IPS-18a (cell line): ENCODE results near the gene KIF25.
"Not testable (repeated sequence)": the region's sequence is repeated elsewhere in the genome, so short reads cannot be mapped to it uniquely, and the experiment has no call there.

Experiments used
- H3K27ac ChIP-seq: one replicate; pipeline ENCODE4 v1.5.1; 2013; ENCODE audit warnings: low read length
- H3K27me3 ChIP-seq: one replicate; pipeline ENCODE4 v1.6.1; 2013; ENCODE audit warnings: mild to moderate bottlenecking, low read length; ENCODE audit not compliant: control insufficient read depth, insufficient read depth
- H3K36me3 ChIP-seq: one replicate; pipeline ENCODE4 v1.6.1; 2013; ENCODE audit warnings: low read depth, low read length; ENCODE audit not compliant: control insufficient read depth
- H3K4me1 ChIP-seq: one replicate; pipeline ENCODE4 v1.6.1; 2013; ENCODE audit warnings: low read depth, low read length; ENCODE audit not compliant: control insufficient read depth
- H3K4me3 ChIP-seq: one replicate; pipeline ENCODE4 v1.5.1; 2013; ENCODE audit warnings: low read length
- H3K9ac ChIP-seq: one replicate; pipeline ENCODE4 v1.6.1; 2013; ENCODE audit warnings: mild to moderate bottlenecking, low read length, moderate library complexity
- H3K9me3 ChIP-seq: one replicate; pipeline ENCODE4 v1.6.1; 2013; ENCODE audit warnings: low read depth, low read length; ENCODE audit not compliant: control insufficient read depth

KIF25 gene

GRCh38 chr6:167976116-167976657 is 21.3 kb upstream of the KIF25 start:
- not testable (repeated sequence) for H3K9me3 ChIP-seq, H3K36me3 ChIP-seq, H3K9ac ChIP-seq, H3K4me3 ChIP-seq, H3K27ac ChIP-seq, H3K27me3 ChIP-seq
- peaks cover 18% of the 10 kb centered on the region for H3K4me1 ChIP-seq

DNA sequence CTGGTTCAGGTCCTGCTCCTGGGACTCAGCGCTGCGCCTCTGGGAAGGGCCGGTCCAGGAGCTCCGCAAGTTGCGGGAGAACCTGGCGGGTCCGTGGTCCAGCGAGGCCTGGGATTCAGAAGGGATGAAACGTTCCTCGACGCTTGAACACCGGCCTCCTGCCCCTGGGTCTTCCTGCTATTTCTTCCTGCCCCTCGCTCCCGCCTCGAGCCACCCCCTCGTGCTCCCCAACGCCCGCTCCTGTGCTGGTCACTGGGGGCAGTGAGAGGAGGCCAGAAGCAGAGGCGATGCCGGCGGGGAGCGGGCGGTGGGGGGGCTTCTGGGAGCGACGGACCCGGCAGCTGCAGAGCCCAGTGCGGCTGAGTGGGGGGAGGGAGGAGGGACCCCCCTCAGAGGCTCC is 20.8 kb upstream of the KIF25 start:
- Histone ChIP-seq H3K9ac (no peak overlapping the region), H3K36me3 (no peaks in the 10 kb centered on the region), H3K9me3 (no peaks in the 10 kb centered on the region), H3K4me3 (no peak overlapping the region), H3K4me1 (peaks cover 18% of the 10 kb centered on the region), H3K27me3 (no peaks in the 10 kb centered on the region), H3K27ac (no peak overlapping the region)

DNA sequence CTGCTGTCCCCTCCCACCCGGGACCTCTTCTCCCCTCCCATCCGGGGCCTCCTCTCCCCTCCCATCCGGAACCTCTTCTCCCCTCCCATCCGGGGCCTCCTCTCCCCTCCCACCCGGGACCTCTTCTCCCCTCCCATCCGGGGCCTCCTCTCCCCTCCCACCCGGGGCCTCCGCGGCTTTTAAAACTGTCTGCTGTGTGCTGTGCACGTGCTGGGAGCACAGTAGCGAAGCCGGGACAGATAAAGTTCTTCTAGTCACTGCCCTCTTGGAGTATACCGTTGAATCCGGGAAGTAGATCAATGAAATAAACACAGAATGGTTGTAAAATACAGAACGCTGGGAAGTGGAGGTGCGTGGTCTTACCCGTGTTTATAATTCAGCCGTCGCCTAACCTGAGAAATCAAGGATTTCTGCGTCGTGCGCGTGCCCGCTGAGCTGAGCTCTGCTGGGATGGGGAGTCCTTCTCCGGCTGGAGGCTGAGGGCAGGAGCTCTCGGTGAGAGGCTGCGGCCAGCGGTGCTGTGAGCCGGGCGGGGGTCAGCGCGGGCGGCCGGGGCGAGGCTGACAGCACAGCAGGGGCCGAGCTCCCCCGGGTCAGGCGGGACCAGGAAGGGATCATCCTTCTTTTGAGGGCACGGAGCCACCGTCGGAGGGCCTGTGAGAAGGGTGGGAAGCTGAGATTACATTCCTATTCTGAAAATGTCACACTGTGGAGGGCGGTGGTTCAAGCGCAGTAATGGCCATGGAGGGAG is 19.6 kb upstream of the KIF25 start:
- Histone ChIP-seq H3K27me3 (no peaks in the 10 kb centered on the region), H3K36me3 (no peaks in the 10 kb centered on the region), H3K4me3 (no peak overlapping the region), H3K27ac (no peak overlapping the region), H3K9me3 (no peaks in the 10 kb centered on the region), H3K9ac (no peak overlapping the region), H3K4me1 (peaks cover 13% of the 10 kb centered on the region)

- Histone ChIP-seq H3K9ac (no peak overlapping the region), H3K4me3 (no peak overlapping the region), H3K27ac (no peak overlapping the region), H3K9me3 (no peaks in the 10 kb centered on the region), H3K36me3 (no peaks in the 10 kb centered on the region), H3K27me3 (no peaks in the 10 kb centered on the region), H3K4me1 (peaks cover 6% of the 10 kb centered on the region)
Measured at GRCh38 chr6:167978607-167979006, 18.9 kb upstream of the KIF25 start.

- Histone ChIP-seq H3K4me1 (no peaks in the 10 kb centered on the region), H3K27me3 (no peaks in the 10 kb centered on the region), H3K9me3 (no peaks in the 10 kb centered on the region), H3K36me3 (no peaks in the 10 kb centered on the region), H3K4me3 (no peak overlapping the region), H3K27ac (no peak overlapping the region), H3K9ac (no peak overlapping the region)
Measured at GRCh38 chr6:167979436-167980139, 17.9 kb upstream of the KIF25 start.

DNA sequence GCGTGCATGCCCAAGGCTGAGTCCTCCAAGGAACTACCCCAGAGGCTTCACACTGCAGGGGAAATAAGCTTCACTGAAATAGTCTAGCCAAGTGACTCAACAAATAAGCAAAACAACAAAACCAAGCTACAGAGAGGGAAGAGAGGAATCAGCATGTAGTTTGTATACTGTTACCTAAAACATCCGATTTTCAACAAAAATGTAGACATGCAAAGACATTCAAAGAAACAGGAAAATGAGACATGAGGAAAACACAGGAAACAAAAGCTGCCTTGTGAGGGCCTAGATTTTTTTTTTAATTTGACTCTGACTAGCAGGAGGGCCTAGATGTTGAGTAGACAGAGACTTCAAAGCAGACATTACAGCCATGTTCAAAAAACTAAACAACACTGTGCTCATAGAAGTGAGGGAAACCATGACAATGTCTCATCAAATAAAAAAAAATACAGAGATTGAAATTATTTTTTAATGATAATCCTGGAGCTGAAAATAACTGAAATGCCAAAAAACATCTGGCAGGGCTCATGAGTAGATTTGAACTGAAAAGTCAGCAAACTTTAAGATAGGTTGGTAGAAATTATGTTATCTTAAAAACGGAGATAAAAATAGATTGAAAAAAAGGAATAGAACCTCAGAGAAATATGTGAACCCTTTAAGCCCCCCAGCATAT is 16.4 kb upstream of the KIF25 start:
- no peak overlapping the region for H3K9ac ChIP-seq
- H3K4me1 ChIP-seq: no peaks in the 10 kb centered on the region
- no peak overlapping the region for H3K4me3 ChIP-seq
- no peak overlapping the region for H3K27ac ChIP-seq
- H3K36me3 ChIP-seq: no peaks in the 10 kb centered on the region
- no peaks in the 10 kb centered on the region for H3K9me3 ChIP-seq
- H3K27me3 ChIP-seq: no peaks in the 10 kb centered on the region

DNA sequence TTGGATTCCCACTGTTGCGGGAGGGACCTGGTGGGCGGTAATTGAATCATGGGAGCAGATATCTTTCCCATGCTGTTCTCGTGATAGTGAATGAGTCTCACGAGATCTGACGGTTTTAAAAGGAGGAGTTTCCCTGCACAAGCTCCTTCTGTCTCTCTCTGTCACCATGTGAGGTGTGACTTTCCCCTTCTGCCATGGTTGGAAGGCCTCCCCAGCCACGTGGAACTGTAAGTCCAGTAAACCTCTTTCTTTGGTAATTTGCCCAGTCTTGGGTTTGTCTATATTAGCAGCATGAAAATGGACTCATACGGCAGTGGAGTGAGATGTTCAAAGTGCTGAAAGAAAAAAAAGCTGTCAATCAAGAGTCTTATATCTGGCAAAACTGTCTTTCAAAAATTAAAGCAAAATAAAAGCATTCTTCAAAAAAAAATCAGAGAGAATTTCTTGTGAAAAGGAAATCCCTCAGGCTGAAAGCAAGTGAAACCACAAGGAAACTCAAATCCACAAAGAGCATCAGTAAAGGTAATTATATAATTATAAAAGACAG is 15.5 kb upstream of the KIF25 start:
- H3K27ac ChIP-seq: no peak overlapping the region
- H3K9ac ChIP-seq: no peak overlapping the region
- no peaks in the 10 kb centered on the region for H3K4me1 ChIP-seq
- no peak overlapping the region for H3K4me3 ChIP-seq
- H3K27me3 ChIP-seq: no peaks in the 10 kb centered on the region
- H3K9me3 ChIP-seq: no peaks in the 10 kb centered on the region
- no peaks in the 10 kb centered on the region for H3K36me3 ChIP-seq

DNA sequence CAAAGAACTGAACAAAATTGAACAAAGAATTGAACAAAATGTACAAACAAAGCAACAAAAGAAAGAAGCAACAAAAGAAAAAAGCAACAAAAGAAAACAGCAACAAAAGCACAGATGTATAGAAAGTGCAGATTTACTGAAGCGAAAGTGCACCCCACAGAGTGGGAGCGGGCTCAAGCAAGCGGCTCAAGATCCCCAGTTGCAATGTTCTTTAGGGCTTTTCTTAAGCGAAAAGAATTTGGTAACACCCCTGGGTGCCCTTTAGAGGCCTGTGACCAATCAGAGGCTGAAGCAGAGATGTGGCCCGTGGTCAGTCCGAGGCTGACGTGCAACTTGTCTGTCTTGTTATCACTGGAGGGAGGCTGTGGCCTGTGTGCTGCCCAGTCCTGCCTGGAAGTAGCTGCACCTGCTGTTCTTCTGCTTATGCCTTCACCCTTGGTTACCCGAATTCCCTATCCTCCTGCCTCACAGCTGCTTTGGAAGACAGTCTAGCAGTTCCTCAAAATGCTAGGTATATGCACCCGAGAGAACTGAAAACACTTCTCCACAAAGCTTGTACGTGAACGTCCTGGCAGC is 13.2 kb upstream of the KIF25 start:
- no peaks in the 10 kb centered on the region for H3K4me1 ChIP-seq
- no peak overlapping the region for H3K4me3 ChIP-seq
- no peaks in the 10 kb centered on the region for H3K9me3 ChIP-seq
- H3K36me3 ChIP-seq: no peaks in the 10 kb centered on the region
- no peak overlapping the region for H3K9ac ChIP-seq
- no peaks in the 10 kb centered on the region for H3K27me3 ChIP-seq
- no peak overlapping the region for H3K27ac ChIP-seq

DNA sequence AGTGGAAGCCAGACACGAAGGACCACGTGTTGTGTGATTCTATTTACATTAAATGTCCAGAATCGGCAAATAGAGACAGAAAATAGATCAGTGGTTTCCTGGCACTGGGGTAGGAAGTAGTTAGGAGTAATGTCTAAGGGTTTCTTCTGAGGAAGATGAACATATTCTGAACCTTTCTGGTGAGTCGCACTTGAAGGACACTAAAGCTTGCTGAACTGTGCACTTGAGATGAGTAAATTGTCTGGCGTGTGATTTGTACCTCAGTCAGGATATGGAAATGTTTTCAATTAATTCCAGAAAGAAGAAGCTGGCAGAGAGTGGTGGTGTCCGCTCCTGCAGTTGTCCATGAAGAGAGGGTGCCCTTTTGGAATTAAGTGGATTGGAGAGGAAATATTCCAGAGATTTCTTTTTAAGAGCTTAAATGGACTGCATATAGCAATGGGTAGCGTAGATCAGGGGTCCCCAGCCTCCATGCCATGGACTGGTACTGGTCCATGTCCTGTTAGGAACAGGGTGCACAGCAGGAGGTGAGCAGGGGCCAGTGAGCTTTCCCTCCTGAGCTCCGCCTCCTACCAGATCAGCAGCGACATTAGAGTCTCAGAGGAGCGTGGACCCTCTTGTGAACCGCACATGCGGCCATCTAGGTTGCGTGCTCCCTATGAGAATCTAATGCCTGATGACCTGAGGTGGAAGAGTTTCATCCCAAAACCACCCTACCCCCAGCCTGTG is 12.4 kb upstream of the KIF25 start:
- H3K9me3 ChIP-seq: no peaks in the 10 kb centered on the region
- H3K36me3 ChIP-seq: no peaks in the 10 kb centered on the region
- H3K27me3 ChIP-seq: no peaks in the 10 kb centered on the region
- no peak overlapping the region for H3K27ac ChIP-seq
- no peak overlapping the region for H3K9ac ChIP-seq
- H3K4me1 ChIP-seq: no peaks in the 10 kb centered on the region
- no peak overlapping the region for H3K4me3 ChIP-seq

- H3K4me1 ChIP-seq: no peaks in the 10 kb centered on the region
- no peak overlapping the region for H3K27ac ChIP-seq
- H3K4me3 ChIP-seq: no peak overlapping the region
- no peaks in the 10 kb centered on the region for H3K9me3 ChIP-seq
- no peaks in the 10 kb centered on the region for H3K27me3 ChIP-seq
- H3K9ac ChIP-seq: no peak overlapping the region
- no peaks in the 10 kb centered on the region for H3K36me3 ChIP-seq
Measured at GRCh38 chr6:167985911-167986595, 11.4 kb upstream of the KIF25 start.
